ENCODE results near the gene NXPH4.

The NXPH4 gene

GRCh38 chr12:57213763-57214397, 2.7 kb upstream of the NXPH4 start:
- ChIA-PET POLR2A (ENCODE audit: low non-redundant PET) (no interaction called here), CTCF (interaction anchor here (0.5 to 7.0 kb wide), 20 partner anchors 11 to 935 kb away, joined by 3 to 147 read pairs (median 4); partner anchors contain the start of genes INHBE and SHMT2)
- TF ChIP-seq CTCF (conservative IDR thresholded peaks at IDR 0.05; ENCODE audit: low read depth), result no peak
- DNase-seq (ENCODE audit: low spot score), result no peak
- 0 out of 2 replicates have a peak overlapping the region, but pooled peaks have one; percentile 10 for H3K27ac ChIP-seq

- POLR2A ChIA-PET (ENCODE audit: low non-redundant PET), result no interaction called here
- peak; percentile 67 for DNase-seq (ENCODE audit: low spot score)
- H3K27ac ChIP-seq, result 0 out of 2 replicates have a peak overlapping the region, but pooled peaks have one; percentile 10
- TF ChIP-seq CTCF (conservative IDR thresholded peaks at IDR 0.05; ENCODE audit: low read depth), result peak; percentile 76
- CTCF ChIA-PET, result interaction anchor here (0.7 to 7.0 kb wide), 16 partner anchors 8 to 936 kb away, joined by 3 to 147 read pairs (median 5); partner anchors contain the start of genes INHBE and SHMT2
Measured at GRCh38 chr12:57214398-57214781, 2.2 kb upstream of the NXPH4 start.

GRCh38 chr12:57215065-57215464, 1.5 kb upstream of the NXPH4 start:
- POLR2A ChIA-PET (ENCODE audit: low non-redundant PET), result no interaction called here
- CTCF ChIA-PET, result interaction anchor here (0.7 to 7.0 kb wide), 9 partner anchors 8 to 936 kb away, joined by 3 to 147 read pairs (median 9); partner anchors contain the start of gene SHMT2
- H3K27ac ChIP-seq, result no peak overlapping the region
- no peak for DNase-seq (ENCODE audit: low spot score)
- no peak for TF ChIP-seq CTCF (conservative IDR thresholded peaks at IDR 0.05; ENCODE audit: low read depth)

- no peak for DNase-seq (ENCODE audit: low spot score)
- ChIA-PET CTCF (interaction anchor here (0.6 to 7.0 kb wide), 4 partner anchors 14 to 91 kb away, joined by 3 to 147 read pairs (median 4); partner anchors contain the start of gene SHMT2), POLR2A (ENCODE audit: low non-redundant PET) (no interaction called here)
- TF ChIP-seq CTCF (conservative IDR thresholded peaks at IDR 0.05; ENCODE audit: low read depth), result no peak
- H3K27ac ChIP-seq, result peak overlapping the region; percentile 9; the same call in 1 of the 2 replicates
Measured at GRCh38 chr12:57215668-57216013, 953 bp upstream of the NXPH4 start.

- TF ChIP-seq CTCF (conservative IDR thresholded peaks at IDR 0.05; ENCODE audit: low read depth), result no peak
- H3K27ac ChIP-seq, result no peak overlapping the region
- ChIA-PET CTCF (interaction anchor here (0.6 to 7.0 kb wide), 5 partner anchors 9 to 93 kb away, joined by 3 to 147 read pairs (median 4); no protein-coding TSS in a partner anchor), POLR2A (ENCODE audit: low non-redundant PET) (interaction anchor here (0.5 to 1.0 kb wide), 2 partner anchors 12 to 25 kb away, joined by 3 read pairs; partner anchors contain the start of gene SHMT2)
- DNase-seq (ENCODE audit: low spot score), result no peak
Measured at GRCh38 chr12:57216921-57217879, 606 bp downstream of the NXPH4 start.
